ENCODE measurements around the gene KLF3. TPM values are rescaled to one million over a fixed set of nuclear protein-coding genes. Genes with fewer than 3 reads are reported as not detected.

KLF3 gene
- total RNA-seq, 2 experiments from 2014 or later: 15.2 to 15.8 TPM

DNA sequence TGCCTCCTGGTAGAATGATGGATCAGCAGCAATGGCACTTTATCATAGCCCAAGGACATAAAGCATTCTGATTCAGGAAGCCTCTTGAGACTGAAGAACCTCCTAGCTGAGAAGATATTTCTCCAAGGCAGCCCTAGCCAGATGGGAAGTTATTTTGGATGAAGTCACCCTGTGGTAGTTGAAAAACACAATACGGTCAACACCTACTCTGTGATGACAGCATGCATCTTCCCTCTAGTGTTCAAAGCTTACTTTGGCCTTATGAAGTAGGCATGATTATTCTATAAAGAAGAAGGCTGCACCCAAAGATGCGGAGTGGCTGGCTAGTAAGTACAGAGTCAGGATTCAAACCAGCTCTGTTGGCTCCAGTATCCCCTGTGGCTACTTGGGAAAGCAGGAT is 70.9 kb downstream of the KLF3 start:
- Mint-ChIP-seq H3K27ac (no peak overlapping the region), H3K4me3 (no peak overlapping the region), H3K4me1 (ENCODE audit: low read depth) (peaks cover 8% of the 10 kb centered on the region), H3K9me3 (peaks cover 6% of the 10 kb centered on the region), H3K36me3 (ENCODE audit: low read depth) (no peaks in the 10 kb centered on the region), H3K27me3 (ENCODE audit: low read depth) (no peaks in the 10 kb centered on the region)
- CTCF ChIA-PET: interaction anchor here (1.5 to 1.6 kb wide), 2 partner anchors 554 to 556 kb away, joined by 3 to 5 read pairs; no protein-coding TSS in a partner anchor
- intact Hi-C loops (cut with micrococcal nuclease): loop anchor here (5.0 kb wide), 3 partner anchors 133 to 933 kb away; no protein-coding TSS in a partner anchor
- DNase-seq: no peak

DNA sequence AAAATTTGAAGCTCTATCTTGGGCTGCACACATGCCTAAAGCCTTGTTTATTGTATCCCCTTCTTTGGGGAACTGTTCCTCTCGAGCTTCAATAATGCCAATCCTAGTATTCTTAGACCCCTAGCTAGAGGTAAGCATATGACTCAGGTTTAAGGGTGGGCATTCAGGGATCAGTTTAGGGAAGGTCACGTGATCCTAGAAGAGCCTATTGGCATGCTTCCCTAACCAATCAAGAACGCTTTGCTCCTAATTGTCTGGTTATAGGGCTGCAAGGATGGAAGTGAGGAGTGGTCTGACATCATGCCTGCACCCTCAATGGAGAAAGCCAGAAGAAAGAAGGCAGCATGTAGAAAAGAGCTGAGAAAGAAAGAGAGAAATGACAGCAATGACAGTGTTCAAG is 71.9 kb downstream of the KLF3 start:
- intact Hi-C loops (cut with micrococcal nuclease): no loop called here
- Mint-ChIP-seq H3K4me1 (ENCODE audit: low read depth) (peaks cover 4% of the 10 kb centered on the region), H3K9me3 (peaks cover 6% of the 10 kb centered on the region), H3K27ac (no peak overlapping the region), H3K4me3 (no peak overlapping the region), H3K27me3 (ENCODE audit: low read depth) (no peaks in the 10 kb centered on the region), H3K36me3 (ENCODE audit: low read depth) (no peaks in the 10 kb centered on the region)
- DNase-seq: no peak
- CTCF ChIA-PET: interaction anchor here (0.9 to 1.6 kb wide), 5 partner anchors 9 to 557 kb away, joined by 3 to 11 read pairs (median 3); partner anchors contain the start of gene TLR10

DNA sequence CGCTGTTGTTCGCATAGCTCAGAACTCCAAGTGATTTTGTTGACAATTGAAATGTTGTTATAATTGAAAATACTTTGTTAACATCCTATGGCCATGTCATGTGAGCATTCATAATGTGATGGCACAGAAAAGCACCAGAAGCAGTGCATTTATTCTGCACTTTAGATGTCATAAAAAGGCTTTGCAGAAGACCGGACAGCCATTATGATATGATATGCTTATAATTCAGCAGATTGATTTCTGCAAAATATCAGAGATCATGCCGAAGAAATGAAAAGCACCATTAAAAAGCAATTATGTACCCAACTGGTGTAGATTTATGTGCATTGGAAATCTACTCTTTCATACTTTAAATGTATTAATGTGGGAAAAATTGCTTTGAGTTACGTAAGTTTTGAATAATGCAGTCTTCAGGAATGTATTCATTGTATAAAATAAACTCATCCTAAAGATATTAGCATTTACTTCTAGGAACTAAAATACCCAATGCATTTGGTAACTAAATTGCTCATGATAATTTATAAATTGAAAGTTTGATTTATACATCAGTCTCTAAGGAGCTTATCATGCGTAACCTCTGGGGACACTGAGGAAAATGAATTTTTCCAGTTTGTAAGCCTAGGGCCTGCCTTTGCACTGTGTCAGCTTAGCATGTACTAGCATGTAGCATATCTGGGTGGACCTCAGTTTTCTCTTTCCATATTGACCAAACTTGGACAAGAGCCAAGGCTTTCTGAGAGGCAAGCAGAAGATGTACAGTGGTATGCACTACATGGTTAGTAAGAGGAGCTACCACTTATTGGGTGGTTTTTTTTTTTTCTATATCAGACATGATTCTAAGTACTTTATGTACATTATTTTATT is 75.2 kb downstream of the KLF3 start:
- DNase-seq: no peak
- H3K27me3 Mint-ChIP-seq (ENCODE audit: low read depth): peaks cover 4% of the 10 kb centered on the region
- H3K27ac Mint-ChIP-seq: no peak overlapping the region
- intact Hi-C loops (cut with micrococcal nuclease): no loop called here
- CTCF ChIA-PET: interaction anchor here (0.8 to 2.1 kb wide), 5 partner anchors 8 to 670 kb away, joined by 3 to 5 read pairs (median 4); partner anchors contain the start of gene TLR10
- H3K36me3 Mint-ChIP-seq (ENCODE audit: low read depth): no peaks in the 10 kb centered on the region
- no peaks in the 10 kb centered on the region for H3K9me3 Mint-ChIP-seq
- H3K4me1 Mint-ChIP-seq (ENCODE audit: low read depth): peaks cover 8% of the 10 kb centered on the region
- no peak overlapping the region for H3K4me3 Mint-ChIP-seq

DNA sequence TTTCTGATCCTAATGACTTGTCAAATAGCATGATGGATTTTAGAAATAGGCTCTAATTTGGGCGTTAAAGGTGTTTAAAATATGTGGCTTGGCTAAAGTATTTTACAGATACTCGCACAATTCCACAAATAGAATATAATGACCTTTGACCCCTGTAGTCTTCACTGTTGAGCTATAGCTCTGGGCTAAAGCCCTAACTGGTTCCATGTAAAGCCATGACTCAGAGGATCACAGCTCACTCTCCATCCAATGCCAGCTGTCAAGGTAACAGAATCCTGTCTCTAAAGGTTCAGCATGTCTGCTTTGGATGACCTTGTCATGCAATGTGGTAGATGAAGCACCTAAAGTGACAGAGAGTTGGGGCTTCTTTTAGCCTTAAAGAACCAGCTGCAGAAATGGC is 76.3 kb downstream of the KLF3 start:
- Mint-ChIP-seq H3K4me3 (no peak overlapping the region), H3K27me3 (ENCODE audit: low read depth) (peaks cover 4% of the 10 kb centered on the region), H3K36me3 (ENCODE audit: low read depth) (no peaks in the 10 kb centered on the region), H3K27ac (no peak overlapping the region), H3K4me1 (ENCODE audit: low read depth) (peaks cover 8% of the 10 kb centered on the region), H3K9me3 (no peaks in the 10 kb centered on the region)
- DNase-seq: no peak
- CTCF ChIA-PET: interaction anchor here (1.0 to 2.1 kb wide), 4 partner anchors 9 to 560 kb away, joined by 4 to 6 read pairs (median 5); partner anchors contain the start of gene TLR10
- intact Hi-C loops (cut with micrococcal nuclease): no loop called here

DNA sequence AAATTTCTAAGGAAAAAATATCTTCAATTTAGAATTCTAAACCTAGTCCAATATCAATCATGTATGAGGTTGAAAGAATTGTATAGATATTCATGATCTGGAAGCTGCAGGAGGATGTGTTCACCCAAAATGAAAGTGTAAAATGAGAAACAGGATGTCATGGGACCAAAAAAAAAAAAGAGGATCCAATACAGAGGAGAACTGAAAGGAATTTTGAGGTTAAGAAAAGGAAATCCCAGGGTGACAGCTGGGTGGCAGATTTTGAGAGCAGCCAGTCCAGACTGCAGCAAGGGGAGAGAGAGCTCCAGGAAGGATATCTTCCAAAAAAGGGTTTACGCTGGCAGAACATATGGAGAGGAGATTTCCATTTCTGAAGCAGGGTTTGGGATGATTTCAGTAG is 79.9 kb downstream of the KLF3 start:
- intact Hi-C loops (cut with micrococcal nuclease): loop anchor here (1.0 kb wide), 1 partner anchor 31 kb away; no protein-coding TSS in a partner anchor
- H3K4me1 Mint-ChIP-seq (ENCODE audit: low read depth): peaks cover 8% of the 10 kb centered on the region
- CTCF ChIA-PET: interaction anchor here (1.3 to 3.6 kb wide), 2 partner anchors 391 to 564 kb away, joined by 4 to 16 read pairs; no protein-coding TSS in a partner anchor

DNA sequence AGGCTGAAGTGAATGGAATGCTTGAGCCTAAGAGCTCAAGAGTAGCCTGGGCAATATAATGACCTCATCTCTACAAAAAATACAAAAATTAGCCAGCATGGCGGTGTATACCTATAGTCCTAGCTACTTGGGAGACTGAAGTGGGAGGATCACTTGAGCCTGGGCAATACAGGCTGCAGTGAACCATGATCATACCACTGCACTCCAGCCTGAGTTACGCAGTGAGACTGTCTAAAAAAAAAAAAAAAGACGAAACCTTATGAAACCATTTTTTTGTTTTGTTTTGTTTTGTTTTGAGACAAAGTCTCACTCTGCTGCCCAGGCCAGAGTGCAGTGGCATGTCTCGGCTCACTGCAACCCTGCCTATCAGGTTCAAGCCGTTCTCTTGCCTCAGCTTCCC is 81.9 kb downstream of the KLF3 start:
- Mint-ChIP-seq H3K27ac (no peak overlapping the region), H3K4me1 (ENCODE audit: low read depth) (peaks cover 8% of the 10 kb centered on the region), H3K4me3 (no peak overlapping the region), H3K9me3 (peaks cover 16% of the 10 kb centered on the region), H3K36me3 (ENCODE audit: low read depth) (no peaks in the 10 kb centered on the region), H3K27me3 (ENCODE audit: low read depth) (peaks cover 4% of the 10 kb centered on the region)
- intact Hi-C loops (cut with micrococcal nuclease): no loop called here
- DNase-seq: no peak
- CTCF ChIA-PET: interaction anchor here (0.7 to 1.6 kb wide), 3 partner anchors 13 to 605 kb away, joined by 3 to 8 read pairs (median 4); no protein-coding TSS in a partner anchor

More for the DNA sequence above, 79.9 kb downstream of the KLF3 start:
- no peak overlapping the region for H3K4me3 Mint-ChIP-seq
- DNase-seq: no peak
- H3K36me3 Mint-ChIP-seq (ENCODE audit: low read depth): no peaks in the 10 kb centered on the region
- H3K27me3 Mint-ChIP-seq (ENCODE audit: low read depth): peaks cover 4% of the 10 kb centered on the region
- H3K9me3 Mint-ChIP-seq: peaks cover 16% of the 10 kb centered on the region
- H3K27ac Mint-ChIP-seq: no peak overlapping the region

DNA sequence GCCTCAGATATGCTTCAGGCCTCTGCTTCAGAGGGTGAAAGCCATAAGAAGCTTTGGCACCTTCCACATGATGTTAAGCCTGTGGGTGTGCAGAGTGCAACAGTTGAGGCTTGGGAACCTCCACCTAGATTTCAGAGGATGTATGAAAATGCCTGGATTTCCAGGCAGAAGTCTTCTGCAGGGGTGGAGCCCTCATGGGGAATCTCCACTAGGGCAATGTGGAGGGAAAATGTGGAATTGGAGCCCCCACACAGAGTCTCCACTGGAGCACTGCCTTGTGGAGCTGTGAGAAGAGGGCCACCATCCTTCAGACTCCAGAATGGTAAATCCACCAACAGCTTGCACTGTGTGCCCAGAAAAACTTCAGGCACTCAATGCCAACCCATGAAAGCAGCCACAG is 83.6 kb downstream of the KLF3 start:
- DNase-seq: no peak
- H3K4me1 Mint-ChIP-seq (ENCODE audit: low read depth): peaks cover 4% of the 10 kb centered on the region
- intact Hi-C loops (cut with micrococcal nuclease): no loop called here
- no peaks in the 10 kb centered on the region for H3K36me3 Mint-ChIP-seq (ENCODE audit: low read depth)
- H3K27me3 Mint-ChIP-seq (ENCODE audit: low read depth): no peaks in the 10 kb centered on the region
- no peak overlapping the region for H3K27ac Mint-ChIP-seq
- H3K9me3 Mint-ChIP-seq: peaks cover 16% of the 10 kb centered on the region
- no peak overlapping the region for H3K4me3 Mint-ChIP-seq
- CTCF ChIA-PET: no interaction called here

DNA sequence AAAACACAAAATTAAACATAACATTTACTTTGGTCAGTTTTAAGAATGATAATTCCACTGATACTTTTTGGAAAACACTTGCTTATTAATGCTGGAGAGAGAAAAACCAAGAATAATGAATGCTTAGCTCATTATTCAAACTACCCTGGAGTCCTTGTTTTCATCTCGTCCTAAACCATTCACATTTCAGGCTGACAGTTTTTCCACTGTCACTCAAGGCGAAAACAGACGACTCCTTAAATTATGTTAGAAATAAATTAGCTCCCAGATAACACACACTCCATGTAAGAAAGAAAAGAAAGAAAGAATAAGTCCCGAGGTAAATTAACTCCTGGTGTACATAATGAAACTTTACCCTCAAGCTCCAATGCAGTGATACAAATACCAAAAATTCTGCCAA is 85.3 kb downstream of the KLF3 start:
- no peaks in the 10 kb centered on the region for H3K27me3 Mint-ChIP-seq (ENCODE audit: low read depth)
- no peak overlapping the region for H3K4me3 Mint-ChIP-seq
- no peaks in the 10 kb centered on the region for H3K4me1 Mint-ChIP-seq (ENCODE audit: low read depth)
- no peaks in the 10 kb centered on the region for H3K36me3 Mint-ChIP-seq (ENCODE audit: low read depth)
- H3K27ac Mint-ChIP-seq: no peak overlapping the region
- peaks cover 16% of the 10 kb centered on the region for H3K9me3 Mint-ChIP-seq
- CTCF ChIA-PET: interaction anchor here (0.7 to 0.8 kb wide), 2 partner anchors 31 to 257 kb away, joined by 3 to 4 read pairs; no protein-coding TSS in a partner anchor
- intact Hi-C loops (cut with micrococcal nuclease): no loop called here
- DNase-seq: no peak

Other genes starting within 250 kb of the KLF3 start
- gene TLR10, start 118.8 kb downstream of the KLF3 start, total RNA-seq: under 1 TPM; 0.12 to 0.17 TPM
- 1 to 10 TPM; 4.0 to 4.2 TPM for gene TLR1, start 140.6 kb downstream of the KLF3 start, total RNA-seq
- 1 to 10 TPM; 3.6 TPM for gene TLR6, start 192.6 kb downstream of the KLF3 start, total RNA-seq
- gene FAM114A1, start 203.6 kb downstream of the KLF3 start, total RNA-seq: under 1 TPM; 0.24 to 0.81 TPM